CD4-positive, alpha-beta T cell treated with Interleukin-15 for 1 hour (primary cell): ENCODE measurements around the gene LUC7L.
"Not testable (repeated sequence)": the region's sequence is repeated elsewhere in the genome, so short reads cannot be mapped to it uniquely, and the experiment has no call there.

Source experiments
- DNase-seq: peaks from one replicate; pipeline ENCODE4 v3.0.0-alpha.2; 2020

LUC7L gene

GRCh38 chr16:228852-229730 lies at the start of gene LUC7L:
LUC7L (minus strand) TSS chr16:229449; CDS start chr16:229339, 110 bp downstream.
- peak; percentile 85 for DNase-seq

- peak; percentile 27 for DNase-seq
These were observed 49.7 kb upstream of the LUC7L start for GRCh38 chr16:278863-279366.

- DNase-seq: no peak
These were observed 47.3 kb upstream of the LUC7L start for GRCh38 chr16:276426-277077.

GRCh38 chr16:275786-276232 lies 46.6 kb upstream of the LUC7L start, which contains the start of gene RGS11:
RGS11 (minus strand) TSS chr16:275944; CDS start chr16:275911, 33 bp downstream.
- DNase-seq: no peak

GRCh38 chr16:275041-275641 lies 45.9 kb upstream of the LUC7L start:
- no peak for DNase-seq

GRCh38 chr16:273547-274421 lies 44.5 kb upstream of the LUC7L start:
- DNase-seq: no peak

- no peak for DNase-seq
These were observed 43.6 kb upstream of the LUC7L start for GRCh38 chr16:272633-273546.

- DNase-seq: no peak
These were observed 41.4 kb upstream of the LUC7L start for GRCh38 chr16:270381-271255.

GRCh38 chr16:269061-269796 lies 40.0 kb upstream of the LUC7L start:
- no peak for DNase-seq

- DNase-seq: no peak
These were observed 39.1 kb upstream of the LUC7L start for GRCh38 chr16:268141-269053.

GRCh38 chr16:267562-267961 lies 38.3 kb upstream of the LUC7L start:
- DNase-seq: not testable (repeated sequence)

- no peak for DNase-seq
These were observed 37.3 kb upstream of the LUC7L start for GRCh38 chr16:266258-267164.

GRCh38 chr16:265711-266110 lies 36.5 kb upstream of the LUC7L start:
- DNase-seq: no peak

- no peak for DNase-seq
These were observed 35.8 kb upstream of the LUC7L start for GRCh38 chr16:265002-265529.

GRCh38 chr16:264440-264951 lies 35.2 kb upstream of the LUC7L start:
- DNase-seq: no peak

- no peak for DNase-seq
These were observed 34.7 kb upstream of the LUC7L start for GRCh38 chr16:263944-264343.
